ENCODE data around the gene RAB25. TPM values are rescaled to one million over a fixed set of nuclear protein-coding genes. Genes with fewer than 3 reads are reported as not detected.
A peak's percentile ranks its signal among the peaks of the same experiment; 100 is the strongest.

RAB25 gene
- total RNA-seq, 1 donor from 2014 or later: not detected

DNA sequence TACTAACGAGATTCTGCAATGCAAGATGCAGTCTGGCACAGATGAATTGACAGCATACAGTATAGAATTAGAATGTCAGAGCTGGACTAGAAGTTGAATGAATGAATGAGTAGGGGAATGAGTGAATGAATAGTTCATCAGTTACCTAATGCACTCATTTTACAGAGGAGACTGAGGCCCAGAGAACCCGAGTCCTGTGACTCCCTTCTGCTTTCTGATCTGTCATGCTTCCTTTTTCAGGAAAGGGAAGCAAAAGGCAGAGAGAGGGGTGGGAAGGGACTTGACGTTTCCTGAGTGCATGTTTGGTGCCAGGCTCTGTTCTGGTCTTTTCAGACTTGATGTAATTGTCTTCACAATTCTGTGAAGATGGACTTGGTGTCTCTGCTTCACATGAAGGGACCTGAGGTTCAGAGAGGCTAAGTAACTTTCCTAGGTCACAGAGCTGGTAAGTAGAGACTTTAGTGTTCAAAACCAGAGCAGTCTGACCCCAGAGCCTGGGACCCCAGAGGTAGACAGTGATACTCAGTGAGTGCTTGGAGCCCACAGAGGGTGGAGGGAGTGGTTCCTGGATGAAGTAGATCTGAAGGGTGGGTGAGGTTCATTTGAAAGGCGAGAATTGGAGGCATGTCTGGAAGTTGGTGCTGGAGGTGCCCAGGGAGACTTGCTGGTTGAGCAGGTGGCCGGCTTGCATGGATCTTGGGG, 29.3 kb downstream of the RAB25 start:
- Mint-ChIP-seq H3K4me1 (peaks cover 2% of the 10 kb centered on the region), H3K9me3 (no peaks in the 10 kb centered on the region), H3K4me3 (no peak overlapping the region), H3K36me3 (ENCODE audit: low read depth) (no peaks in the 10 kb centered on the region), H3K27me3 (peaks cover 44% of the 10 kb centered on the region), H3K27ac (no peak overlapping the region)
- no peak for DNase-seq
- intact Hi-C loops (cut with micrococcal nuclease): loop anchor here (1.0 kb wide), 1 partner anchor 40 kb away; no protein-coding TSS in a partner anchor

GRCh38 chr1:156090840-156091188, 29.9 kb downstream of the RAB25 start:
- Mint-ChIP-seq H3K9me3 (no peaks in the 10 kb centered on the region), H3K27me3 (peaks cover 41% of the 10 kb centered on the region), H3K27ac (no peak overlapping the region), H3K4me3 (no peak overlapping the region), H3K36me3 (ENCODE audit: low read depth) (no peaks in the 10 kb centered on the region), H3K4me1 (peaks cover 6% of the 10 kb centered on the region)
- DNase-seq: peak; percentile 95
- intact Hi-C loops (cut with micrococcal nuclease): loop anchor here (1.0 kb wide), 1 partner anchor 39 kb away; no protein-coding TSS in a partner anchor

DNA sequence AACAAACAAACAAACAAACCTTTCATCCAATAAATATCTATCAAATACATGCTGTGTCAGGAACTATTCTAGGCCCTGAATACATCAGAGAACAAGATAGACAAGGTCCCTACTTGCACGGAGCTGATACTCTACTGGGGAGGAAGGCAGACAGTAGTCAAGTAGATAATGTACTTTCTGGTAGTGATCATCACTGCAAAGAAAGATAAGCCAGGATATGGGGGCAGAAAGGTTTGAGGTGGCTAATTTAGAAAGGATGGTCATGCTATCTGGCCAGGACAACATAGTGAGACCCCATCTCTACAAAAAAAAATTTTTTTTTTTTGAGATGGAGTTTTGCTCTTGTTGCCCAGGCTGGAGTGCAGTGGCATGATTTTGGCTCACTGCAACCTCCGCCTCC, 30.6 kb downstream of the RAB25 start:
- peaks cover 34% of the 10 kb centered on the region for H3K27me3 Mint-ChIP-seq
- no peaks in the 10 kb centered on the region for H3K9me3 Mint-ChIP-seq
- no peak overlapping the region for H3K4me3 Mint-ChIP-seq
- DNase-seq: no peak
- intact Hi-C loops (cut with micrococcal nuclease): no loop called here
- peaks cover 13% of the 10 kb centered on the region for H3K4me1 Mint-ChIP-seq
- H3K36me3 Mint-ChIP-seq (ENCODE audit: low read depth): no peaks in the 10 kb centered on the region
- H3K27ac Mint-ChIP-seq: no peak overlapping the region

DNA sequence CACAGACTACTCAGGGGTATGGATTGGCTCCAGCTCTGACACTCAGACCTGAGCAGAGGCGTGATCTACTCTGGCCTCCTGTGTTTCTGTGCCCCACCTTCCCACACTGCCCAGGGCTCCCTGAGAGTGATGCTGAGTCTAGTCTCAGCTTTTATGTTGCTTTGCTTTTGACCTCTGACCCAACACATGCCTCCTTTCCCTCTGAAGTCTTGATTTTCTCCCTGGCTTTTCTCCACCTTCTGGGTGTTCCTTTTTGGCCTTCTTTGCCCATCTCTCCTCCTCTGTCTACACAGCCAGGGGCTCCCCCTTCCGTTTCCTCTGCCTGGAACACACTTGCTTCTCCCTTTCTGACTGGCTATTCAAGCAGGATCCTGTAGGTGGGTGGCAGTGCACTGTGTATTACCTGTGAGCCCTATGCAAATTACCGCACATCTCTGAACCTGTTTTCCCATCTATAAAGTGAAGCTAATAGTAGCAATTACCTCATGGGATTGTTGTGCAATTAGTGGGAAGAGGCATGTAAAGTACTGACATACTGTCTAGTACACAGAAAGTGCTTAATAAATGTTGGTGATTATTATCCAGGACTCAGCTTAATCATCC, 35.0 kb downstream of the RAB25 start:
- peak overlapping the region; percentile 47 for H3K4me3 Mint-ChIP-seq

GRCh38 chr1:156096640-156097391, 35.9 kb downstream of the RAB25 start:
- Mint-ChIP-seq H3K9me3 (peaks cover 5% of the 10 kb centered on the region), H3K4me1 (peaks cover 46% of the 10 kb centered on the region), H3K4me3 (peak overlapping the region; percentile 47), H3K36me3 (ENCODE audit: low read depth) (no peaks in the 10 kb centered on the region), H3K27me3 (peaks cover 34% of the 10 kb centered on the region), H3K27ac (peak overlapping the region; percentile 97)
- intact Hi-C loops (cut with micrococcal nuclease): loop anchor here (1.0 kb wide), 4 partner anchors 9 to 126 kb away; partner anchors contain the start of gene LMNA
- DNase-seq: peak; percentile 94

More for the DNA sequence above, 35.0 kb downstream of the RAB25 start:
- peaks cover 41% of the 10 kb centered on the region for H3K4me1 Mint-ChIP-seq
- DNase-seq: no peak
- peaks cover 29% of the 10 kb centered on the region for H3K27me3 Mint-ChIP-seq
- intact Hi-C loops (cut with micrococcal nuclease): no loop called here
- no peaks in the 10 kb centered on the region for H3K36me3 Mint-ChIP-seq (ENCODE audit: low read depth)
- peak overlapping the region; percentile 97 for H3K27ac Mint-ChIP-seq
- H3K9me3 Mint-ChIP-seq: peaks cover 5% of the 10 kb centered on the region

DNA sequence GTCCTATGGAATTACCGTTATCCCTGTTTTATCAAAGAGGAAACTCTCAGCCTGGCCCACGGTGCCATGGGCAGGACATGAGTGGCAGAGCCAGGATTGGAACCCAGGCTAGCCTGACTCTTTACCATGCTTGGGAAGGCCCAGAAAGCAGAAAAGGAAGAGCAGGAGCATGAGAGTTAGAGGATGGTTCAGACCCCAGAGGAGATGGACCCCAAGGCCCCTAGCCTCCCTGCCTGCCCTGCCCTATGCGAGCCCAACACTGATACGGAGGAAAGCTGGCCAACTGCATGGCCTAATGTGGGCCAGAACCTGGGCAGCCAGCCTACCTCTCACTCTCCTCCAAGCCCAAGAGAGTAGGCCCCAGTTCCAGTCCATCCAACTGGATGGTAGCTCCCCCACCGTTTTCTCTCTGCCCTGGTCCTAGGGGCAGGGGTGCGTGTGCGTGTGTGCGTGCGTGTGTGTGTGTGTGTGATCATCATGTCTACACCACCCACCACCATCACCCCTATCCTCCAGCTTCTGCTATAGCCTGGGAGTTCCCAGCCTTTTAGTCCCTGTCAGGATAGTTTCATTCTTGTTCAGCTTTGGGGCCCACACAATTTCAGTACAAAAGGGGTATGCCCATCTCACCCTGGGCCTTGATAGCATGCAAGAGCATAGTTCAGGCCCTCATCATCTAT, 36.7 kb downstream of the RAB25 start:
- peaks cover 33% of the 10 kb centered on the region for H3K27me3 Mint-ChIP-seq
- peak overlapping the region; percentile 47 for H3K4me3 Mint-ChIP-seq

GRCh38 chr1:156098784-156099183, 37.8 kb downstream of the RAB25 start:
- Mint-ChIP-seq H3K4me1 (peaks cover 52% of the 10 kb centered on the region), H3K9me3 (peaks cover 5% of the 10 kb centered on the region), H3K36me3 (ENCODE audit: low read depth) (no peaks in the 10 kb centered on the region), H3K27ac (peak overlapping the region; percentile 97), H3K27me3 (peaks cover 34% of the 10 kb centered on the region), H3K4me3 (peak overlapping the region; percentile 47)
- intact Hi-C loops (cut with micrococcal nuclease): no loop called here
- DNase-seq: no peak

More for the DNA sequence above, 36.7 kb downstream of the RAB25 start:
- peaks cover 46% of the 10 kb centered on the region for H3K4me1 Mint-ChIP-seq
- H3K27ac Mint-ChIP-seq: peak overlapping the region; percentile 97
- peaks cover 5% of the 10 kb centered on the region for H3K9me3 Mint-ChIP-seq
- peak; percentile 75 for DNase-seq
- no peaks in the 10 kb centered on the region for H3K36me3 Mint-ChIP-seq (ENCODE audit: low read depth)
- intact Hi-C loops (cut with micrococcal nuclease): loop anchor here (1.0 kb wide), 4 partner anchors 9 to 126 kb away; partner anchors contain the start of gene LMNA

GRCh38 chr1:156099282-156099681, 38.3 kb downstream of the RAB25 start:
- Mint-ChIP-seq H3K9me3 (peaks cover 5% of the 10 kb centered on the region), H3K4me1 (peaks cover 56% of the 10 kb centered on the region), H3K27me3 (peaks cover 31% of the 10 kb centered on the region), H3K27ac (peak overlapping the region; percentile 57), H3K4me3 (no peak overlapping the region), H3K36me3 (ENCODE audit: low read depth) (no peaks in the 10 kb centered on the region)
- no peak for DNase-seq
- intact Hi-C loops (cut with micrococcal nuclease): no loop called here

DNA sequence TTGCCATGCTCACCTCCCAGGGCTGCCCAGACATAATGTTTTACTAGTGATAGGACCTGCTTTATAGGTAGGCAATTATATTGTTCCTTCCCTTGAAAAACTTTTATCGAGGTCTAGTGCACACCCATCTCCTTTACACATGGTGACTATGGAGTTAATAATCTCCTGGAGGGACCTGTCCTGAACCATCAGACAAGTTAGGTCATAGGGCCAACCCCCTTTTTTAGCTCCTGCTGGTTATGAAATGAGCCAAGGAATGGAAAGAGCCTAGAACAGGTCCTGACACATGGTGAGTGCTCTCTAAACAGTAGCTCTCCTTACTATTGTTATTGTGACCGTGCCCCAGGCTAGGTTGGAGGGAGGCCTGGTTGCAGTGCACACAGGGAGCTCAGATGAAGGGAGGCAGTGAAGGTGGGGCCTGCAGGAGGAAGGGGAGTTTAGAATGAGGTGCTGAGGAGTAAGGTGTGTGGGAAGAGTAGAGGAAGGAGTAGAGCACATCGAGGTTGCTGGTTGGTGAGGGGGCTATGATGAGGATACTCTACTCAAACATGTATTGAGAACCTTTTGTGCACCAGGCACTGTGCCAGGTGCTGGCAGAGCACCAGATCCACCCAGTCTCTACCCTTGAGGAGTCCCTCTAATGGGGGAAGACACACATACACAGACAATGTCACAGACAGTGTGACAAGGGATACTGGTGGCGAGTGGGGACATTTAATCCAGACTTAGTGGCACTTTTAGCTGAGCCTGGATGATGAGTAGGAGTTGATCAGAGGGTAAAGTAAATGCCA, 39.4 kb downstream of the RAB25 start:
- no peak for DNase-seq
- peaks cover 31% of the 10 kb centered on the region for H3K27me3 Mint-ChIP-seq
- peaks cover 5% of the 10 kb centered on the region for H3K9me3 Mint-ChIP-seq

DNA sequence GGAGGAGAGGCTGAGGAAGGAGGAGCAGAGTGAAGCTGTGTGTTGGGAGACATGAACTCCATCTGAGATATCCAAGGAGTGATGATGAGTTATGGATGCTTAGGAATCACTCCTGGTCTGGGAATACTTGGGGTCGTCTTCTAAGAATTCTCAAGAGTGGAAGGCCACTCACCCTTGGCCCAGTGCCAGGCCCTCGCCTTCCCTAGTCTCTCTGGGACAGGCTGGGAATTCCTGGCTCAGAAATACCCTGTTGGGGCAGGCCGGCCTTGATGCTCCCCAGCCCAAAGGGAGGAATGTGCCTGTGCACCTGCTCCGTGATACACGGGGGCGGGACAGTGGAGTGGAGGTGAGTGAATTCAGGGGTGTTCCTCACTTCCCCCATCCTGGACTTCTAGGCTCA, 40.9 kb downstream of the RAB25 start:
- no peaks in the 10 kb centered on the region for H3K36me3 Mint-ChIP-seq (ENCODE audit: low read depth)
- peaks cover 30% of the 10 kb centered on the region for H3K27me3 Mint-ChIP-seq
- no peak overlapping the region for H3K27ac Mint-ChIP-seq
- no peak overlapping the region for H3K4me3 Mint-ChIP-seq
- peaks cover 5% of the 10 kb centered on the region for H3K9me3 Mint-ChIP-seq
- no peak for DNase-seq
- intact Hi-C loops (cut with micrococcal nuclease): no loop called here
- H3K4me1 Mint-ChIP-seq: peaks cover 67% of the 10 kb centered on the region

More for the DNA sequence above, 39.4 kb downstream of the RAB25 start:
- intact Hi-C loops (cut with micrococcal nuclease): no loop called here
- no peaks in the 10 kb centered on the region for H3K36me3 Mint-ChIP-seq (ENCODE audit: low read depth)
- H3K4me3 Mint-ChIP-seq: no peak overlapping the region
- peaks cover 67% of the 10 kb centered on the region for H3K4me1 Mint-ChIP-seq
- peak overlapping the region; percentile 76 for H3K27ac Mint-ChIP-seq

- Mint-ChIP-seq H3K27me3 (peaks cover 34% of the 10 kb centered on the region), H3K36me3 (ENCODE audit: low read depth) (no peaks in the 10 kb centered on the region), H3K27ac (peak overlapping the region; percentile 96), H3K9me3 (peaks cover 5% of the 10 kb centered on the region), H3K4me1 (peaks cover 63% of the 10 kb centered on the region), H3K4me3 (no peak overlapping the region)
- no peak for DNase-seq
- intact Hi-C loops (cut with micrococcal nuclease): no loop called here
These were observed 41.9 kb downstream of the RAB25 start for GRCh38 chr1:156102633-156103511.

GRCh38 chr1:156103521-156103947, 42.6 kb downstream of the RAB25 start:
- no peak overlapping the region for H3K4me3 Mint-ChIP-seq
- no peak for DNase-seq
- intact Hi-C loops (cut with micrococcal nuclease): no loop called here

More at GRCh38 chr1:156103521-156103947, 42.6 kb downstream of the RAB25 start:
- no peaks in the 10 kb centered on the region for H3K9me3 Mint-ChIP-seq
- H3K4me1 Mint-ChIP-seq: peaks cover 57% of the 10 kb centered on the region
- no peaks in the 10 kb centered on the region for H3K36me3 Mint-ChIP-seq (ENCODE audit: low read depth)
- H3K27ac Mint-ChIP-seq: peak overlapping the region; percentile 96
- H3K27me3 Mint-ChIP-seq: peaks cover 38% of the 10 kb centered on the region

Measured in activated CD4-positive, alpha-beta T cell treated with anti-CD3 and anti-CD28 coated beads, Interleukin-2, amount 10 ng/mL, durations not matched to agents 24 days and 14 days (primary cell).